Ovary (tissue), 3 donors: ENCODE measurements around the gene SLC25A33.

Experiments used
- CTCF ChIP-seq, 3 donors: fragments of 450-650 bp in 2 of 3; fragments of 200-600 bp in 1 of 3; IDR thresholded peaks; one replicate each; pipeline versions ENCODE4 v1.5.1 to v1.8.0; 2016 to 2022; ENCODE audit warnings: antibody characterized with exemption in 3 of 3, mild to moderate bottlenecking in 1 of 3
- EP300 ChIP-seq: sonication (generic); formaldehyde crosslinking; IDR thresholded peaks from one replicate; pipeline ENCODE4 v1.6.1; 2017; ENCODE audit warnings: antibody characterized with exemption
- donor health status: DM: no; HTN: no; CAD: no.

DNA sequence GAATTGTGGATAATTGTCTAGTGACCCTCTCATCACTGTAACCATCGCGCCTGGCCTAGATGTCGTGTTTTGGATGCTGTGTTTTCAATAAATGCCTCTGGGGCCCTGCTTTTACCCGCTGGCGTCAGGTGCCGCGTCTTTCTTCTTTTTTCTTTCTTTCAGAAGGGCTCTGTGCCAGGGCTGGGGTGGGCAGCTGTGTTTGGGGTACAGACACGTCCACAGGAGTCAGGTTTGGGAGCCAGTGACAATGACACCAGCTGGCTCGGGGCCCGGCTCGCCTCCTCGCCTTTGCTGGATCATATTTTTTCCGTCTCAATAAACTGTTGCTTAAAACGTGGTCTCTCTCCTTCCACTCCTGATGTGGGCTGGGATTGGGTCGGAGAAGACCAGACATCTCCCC lies 65.6 kb downstream of the SLC25A33 start:
- TF ChIP-seq CTCF (IDR thresholded peaks at IDR 0.05) = no peak
- TF ChIP-seq EP300 = no peak
